ENCODE results near the gene MTURN.

The MTURN gene

GRCh38 chr7:30135301-30136116 lies 723 bp downstream of the MTURN start:
- peak overlapping the region; percentile 16 for H2AK5ac ChIP-seq (ENCODE audit: low read depth, low read length)

GRCh38 chr7:30136117-30136731 lies 1.4 kb downstream of the MTURN start:
- DNase-seq (ENCODE audit: low spot score): no peak
- H3K18ac ChIP-seq (ENCODE audit: low read length): peak overlapping the region; percentile 69
- no peak overlapping the region for H3K4ac ChIP-seq (ENCODE audit: low read length)
- no peaks in the 10 kb centered on the region for H3K9me3 ChIP-seq (replicated peaks in 1 of 2; ENCODE audit: control insufficient read depth in 2 of 2, insufficient read depth in 1 of 2, low read depth in 1 of 2, low read length in 2 of 2)
- no peak overlapping the region for H4K91ac ChIP-seq (ENCODE audit: low read depth, low read length, poor library complexity)
- peak overlapping the region; percentile 49 for H3K14ac ChIP-seq (ENCODE audit: low read length)
- H3K36me3 ChIP-seq (replicated peaks in 1 of 2; ENCODE audit: control insufficient read depth in 2 of 2, insufficient read depth in 2 of 2, low read length in 2 of 2): no peaks in the 10 kb centered on the region
- H3K23ac ChIP-seq (ENCODE audit: low read depth, low read length, poor library complexity): peak overlapping the region; percentile 69
- no peak overlapping the region for H4K8ac ChIP-seq (ENCODE audit: low read depth, low read length)
- peaks cover 0 to 3% of the 10 kb centered on the region in 2 donors for H3K4me1 ChIP-seq (ENCODE audit: control insufficient read depth in 2 of 2, insufficient read depth in 1 of 2, low read depth in 1 of 2, low read length in 2 of 2)
- H3K27ac ChIP-seq (replicated peaks; ENCODE audit: low read length): no peak overlapping the region
- peak overlapping the region; percentile 96 to 99 for H3K4me3 ChIP-seq (ENCODE audit: low read length in 2 of 2)
- no peak overlapping the region for H2BK15ac ChIP-seq (ENCODE audit: low read length)
- WGBS, 2 donors (ENCODE audit: extremely low coverage in 2 of 2, insufficient read length in 2 of 2, insufficient replicate concordance in 1 of 2): no CpG with 5 or more reads among the region's 36 CpGs
- H3K27me3 ChIP-seq (ENCODE audit: control insufficient read depth in 3 of 3, insufficient read depth in 3 of 3, low read depth in 1 of 3, low read length in 3 of 3): peaks cover 0 to 6% (median 0%) of the 10 kb centered on the region in 3 experiments
- no peak overlapping the region for H2BK12ac ChIP-seq (ENCODE audit: low read length)
- H2AK5ac ChIP-seq (ENCODE audit: low read depth, low read length): peak overlapping the region; percentile 16
- H2BK120ac ChIP-seq (ENCODE audit: low read depth, low read length): peak overlapping the region; percentile 48
- peak overlapping the region; percentile 63 for H3K9ac ChIP-seq (ENCODE audit: low read depth, low read length, poor library complexity)
- peak overlapping the region; percentile 98 for H3K4me2 ChIP-seq (ENCODE audit: insufficient read depth, low read length, poor library complexity, severe bottlenecking)
- no peaks in the 10 kb centered on the region for H3K79me1 ChIP-seq (ENCODE audit: low read depth, low read length)
- H2AFZ ChIP-seq (ENCODE audit: low read length): peak overlapping the region; percentile 90
- H2BK5ac ChIP-seq (ENCODE audit: low read length): no peak overlapping the region

More at GRCh38 chr7:30135301-30136116, 723 bp downstream of the MTURN start:
- peak overlapping the region; percentile 96 to 99 for H3K4me3 ChIP-seq (ENCODE audit: low read length in 2 of 2)
- peak overlapping the region; percentile 85 for H3K18ac ChIP-seq (ENCODE audit: low read length)
- H4K91ac ChIP-seq (ENCODE audit: low read depth, low read length, poor library complexity): no peak overlapping the region
- no peaks in the 10 kb centered on the region for H3K36me3 ChIP-seq (replicated peaks in 1 of 2; ENCODE audit: control insufficient read depth in 2 of 2, insufficient read depth in 2 of 2, low read length in 2 of 2)
- no peak overlapping the region for H2BK15ac ChIP-seq (ENCODE audit: low read length)
- H3K27ac ChIP-seq (replicated peaks; ENCODE audit: low read length): peak overlapping the region; percentile 33
- H3K4me1 ChIP-seq (ENCODE audit: control insufficient read depth in 2 of 2, insufficient read depth in 1 of 2, low read depth in 1 of 2, low read length in 2 of 2): peaks cover 0 to 3% of the 10 kb centered on the region in 2 donors
- H2AFZ ChIP-seq (ENCODE audit: low read length): peak overlapping the region; percentile 90
- H2BK120ac ChIP-seq (ENCODE audit: low read depth, low read length): peak overlapping the region; percentile 48
- H3K9me3 ChIP-seq (replicated peaks in 1 of 2; ENCODE audit: control insufficient read depth in 2 of 2, insufficient read depth in 1 of 2, low read depth in 1 of 2, low read length in 2 of 2): no peaks in the 10 kb centered on the region
- no peak overlapping the region for H4K8ac ChIP-seq (ENCODE audit: low read depth, low read length)
- DNase-seq (ENCODE audit: low spot score): peak; percentile 44
- peaks cover 0 to 6% (median 0%) of the 10 kb centered on the region in 3 experiments for H3K27me3 ChIP-seq (ENCODE audit: control insufficient read depth in 3 of 3, insufficient read depth in 3 of 3, low read depth in 1 of 3, low read length in 3 of 3)
- H3K9ac ChIP-seq (ENCODE audit: low read depth, low read length, poor library complexity): peak overlapping the region; percentile 85
- H3K4ac ChIP-seq (ENCODE audit: low read length): no peak overlapping the region
- H2BK5ac ChIP-seq (ENCODE audit: low read length): no peak overlapping the region
- H2BK12ac ChIP-seq (ENCODE audit: low read length): no peak overlapping the region
- peak overlapping the region; percentile 27 for H3K14ac ChIP-seq (ENCODE audit: low read length)
- no CpG with 5 or more reads among the region's 93 CpGs for WGBS, 2 donors (ENCODE audit: extremely low coverage in 2 of 2, insufficient read length in 2 of 2, insufficient replicate concordance in 1 of 2)
- no peaks in the 10 kb centered on the region for H3K79me1 ChIP-seq (ENCODE audit: low read depth, low read length)
- H3K4me2 ChIP-seq (ENCODE audit: insufficient read depth, low read length, poor library complexity, severe bottlenecking): peak overlapping the region; percentile 98
- peak overlapping the region; percentile 69 for H3K23ac ChIP-seq (ENCODE audit: low read depth, low read length, poor library complexity)

GRCh38 chr7:30136743-30137485 lies 2.1 kb downstream of the MTURN start:
- Histone ChIP-seq H3K18ac (ENCODE audit: low read length) (no peak overlapping the region), H3K23ac (ENCODE audit: low read depth, low read length, poor library complexity) (no peak overlapping the region), H3K27ac (replicated peaks; ENCODE audit: low read length) (no peak overlapping the region), H2BK12ac (ENCODE audit: low read length) (no peak overlapping the region), H3K27me3 (ENCODE audit: control insufficient read depth in 3 of 3, insufficient read depth in 3 of 3, low read depth in 1 of 3, low read length in 3 of 3) (peaks cover 0 to 6% (median 0%) of the 10 kb centered on the region in 3 experiments), H3K4me3 (ENCODE audit: low read length in 2 of 2) (peak overlapping the region; percentile 96 to 99), H3K36me3 (replicated peaks in 1 of 2; ENCODE audit: control insufficient read depth in 2 of 2, insufficient read depth in 2 of 2, low read length in 2 of 2) (no peaks in the 10 kb centered on the region), H2BK120ac (ENCODE audit: low read depth, low read length) (no peak overlapping the region), H2BK5ac (ENCODE audit: low read length) (no peak overlapping the region), H3K79me1 (ENCODE audit: low read depth, low read length) (no peaks in the 10 kb centered on the region), H3K14ac (ENCODE audit: low read length) (peak overlapping the region; percentile 49), H2AFZ (ENCODE audit: low read length) (peak overlapping the region; percentile 90), H3K4me1 (ENCODE audit: control insufficient read depth in 2 of 2, insufficient read depth in 1 of 2, low read depth in 1 of 2, low read length in 2 of 2) (peaks cover 0 to 3% of the 10 kb centered on the region in 2 donors), H2AK5ac (ENCODE audit: low read depth, low read length) (no peak overlapping the region), H3K9ac (ENCODE audit: low read depth, low read length, poor library complexity) (no peak overlapping the region), H3K9me3 (replicated peaks in 1 of 2; ENCODE audit: control insufficient read depth in 2 of 2, insufficient read depth in 1 of 2, low read depth in 1 of 2, low read length in 2 of 2) (no peaks in the 10 kb centered on the region), H3K4ac (ENCODE audit: low read length) (no peak overlapping the region), H4K8ac (ENCODE audit: low read depth, low read length) (no peak overlapping the region), H4K91ac (ENCODE audit: low read depth, low read length, poor library complexity) (no peak overlapping the region), H2BK15ac (ENCODE audit: low read length) (no peak overlapping the region), H3K4me2 (ENCODE audit: insufficient read depth, low read length, poor library complexity, severe bottlenecking) (peak overlapping the region; percentile 98)
- no peak for DNase-seq (ENCODE audit: low spot score)
- no CpG with 5 or more reads among the region's 7 CpGs for WGBS, 2 donors (ENCODE audit: extremely low coverage in 2 of 2, insufficient read length in 2 of 2, insufficient replicate concordance in 1 of 2)

Measured in neuronal stem cell (in vitro differentiated cells).